HG02678 (cell line): ENCODE data around the gene DOC2B.
"Not testable (repeated sequence)": the region's sequence is repeated elsewhere in the genome, so short reads cannot be mapped to it uniquely, and the experiment has no call there.

Source experiments
- ATAC-seq: cut with Tn5 transposase; IDR thresholded peaks from one replicate; pipeline ENCODE4 v1.9.1; 2021; ENCODE audit warnings: mild to moderate bottlenecking, moderate library complexity; ENCODE audit not compliant: unreplicated experiment

DOC2B gene

GRCh38 chr17:193426-193810, 12.0 kb upstream of the DOC2B start:
- ATAC-seq, result no peak

GRCh38 chr17:192666-193425, 11.4 kb upstream of the DOC2B start:
- ATAC-seq, result no peak

- ATAC-seq, result no peak
Measured at GRCh38 chr17:189444-189843, 8.0 kb upstream of the DOC2B start.

GRCh38 chr17:187130-187529, 5.7 kb upstream of the DOC2B start:
- ATAC-seq, result no peak

- ATAC-seq, result no peak
Measured at GRCh38 chr17:185445-186138, 4.1 kb upstream of the DOC2B start.

DNA sequence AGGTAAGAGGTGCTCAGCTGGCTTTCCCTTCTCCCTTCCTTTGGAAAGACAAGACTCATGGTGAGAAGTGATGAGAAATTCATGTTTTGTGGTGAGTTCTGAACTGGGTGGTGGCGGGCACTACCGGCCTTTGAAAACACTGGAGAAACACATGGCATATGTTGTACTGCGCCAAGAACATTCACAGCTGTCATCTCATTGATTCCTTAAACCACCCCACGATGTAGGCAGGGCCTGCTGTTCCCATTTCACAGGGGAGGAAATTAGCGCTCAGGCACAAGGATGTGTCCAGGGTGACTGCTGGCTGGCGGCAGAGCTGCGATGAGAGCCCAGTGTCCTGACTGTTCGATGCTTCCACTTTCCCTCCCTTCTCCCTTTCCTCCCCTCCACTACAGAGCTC, 1.6 kb upstream of the DOC2B start:
- ATAC-seq, result no peak

DNA sequence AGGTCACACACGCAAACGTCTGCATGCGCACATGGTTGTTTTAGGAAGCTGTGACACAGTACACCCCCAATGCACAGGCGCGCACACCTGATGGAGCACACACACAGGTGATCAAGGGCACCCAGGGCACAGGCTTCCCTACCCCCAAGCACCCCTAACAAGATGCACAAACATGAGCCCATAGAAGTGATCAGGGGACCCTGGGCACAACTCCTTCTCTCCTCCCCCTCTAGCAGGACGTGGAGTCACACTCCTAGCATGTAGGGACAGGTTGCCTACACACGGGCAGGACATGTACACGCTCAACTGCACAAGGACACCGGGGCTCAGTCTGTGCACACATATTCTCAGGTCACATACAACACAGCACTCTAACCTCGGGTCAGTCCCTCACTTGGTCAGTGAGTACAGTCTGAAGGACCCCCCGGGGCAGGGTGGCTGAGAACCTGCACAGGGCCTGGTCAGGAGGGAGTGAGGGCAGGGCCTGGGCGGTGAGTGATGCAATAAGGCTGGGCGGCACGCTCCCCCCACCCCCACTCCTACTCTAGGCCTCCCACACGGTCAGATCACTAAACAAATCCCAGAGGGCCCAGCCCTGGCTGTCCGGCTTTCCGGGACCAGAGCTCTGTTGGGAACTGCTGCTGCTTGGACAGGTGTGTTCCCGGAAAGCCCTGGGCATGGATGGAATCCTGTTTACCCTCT, 751 bp upstream of the DOC2B start:
- no peak for ATAC-seq

- no peak for ATAC-seq
Measured at GRCh38 chr17:180381-181244, 837 bp downstream of the DOC2B start.

GRCh38 chr17:179781-180380, 1.6 kb downstream of the DOC2B start:
- no peak for ATAC-seq

DNA sequence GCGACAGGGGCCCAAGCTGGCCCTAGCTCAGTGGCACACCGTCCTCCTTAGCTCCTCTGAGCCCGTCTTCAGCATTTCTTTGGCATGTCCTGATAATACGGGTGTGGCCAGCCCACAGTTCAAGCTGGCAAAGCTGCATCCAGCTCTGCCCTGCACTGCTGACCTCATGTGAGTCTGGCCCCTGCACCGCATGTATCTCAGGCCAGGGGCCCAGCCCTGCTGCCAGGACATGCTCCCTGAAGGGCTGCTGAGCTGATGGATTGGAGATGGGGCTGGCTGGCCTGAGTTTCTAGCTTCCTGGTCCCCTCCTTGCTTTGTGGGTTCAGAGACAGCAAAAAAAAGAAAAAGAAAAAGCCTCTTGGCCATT, 2.4 kb downstream of the DOC2B start:
- no peak for ATAC-seq

GRCh38 chr17:178292-179065, 3.0 kb downstream of the DOC2B start:
- ATAC-seq, result no peak

GRCh38 chr17:177762-178161, 3.7 kb downstream of the DOC2B start:
- ATAC-seq, result no peak

GRCh38 chr17:177155-177554, 4.3 kb downstream of the DOC2B start:
- no peak for ATAC-seq

DNA sequence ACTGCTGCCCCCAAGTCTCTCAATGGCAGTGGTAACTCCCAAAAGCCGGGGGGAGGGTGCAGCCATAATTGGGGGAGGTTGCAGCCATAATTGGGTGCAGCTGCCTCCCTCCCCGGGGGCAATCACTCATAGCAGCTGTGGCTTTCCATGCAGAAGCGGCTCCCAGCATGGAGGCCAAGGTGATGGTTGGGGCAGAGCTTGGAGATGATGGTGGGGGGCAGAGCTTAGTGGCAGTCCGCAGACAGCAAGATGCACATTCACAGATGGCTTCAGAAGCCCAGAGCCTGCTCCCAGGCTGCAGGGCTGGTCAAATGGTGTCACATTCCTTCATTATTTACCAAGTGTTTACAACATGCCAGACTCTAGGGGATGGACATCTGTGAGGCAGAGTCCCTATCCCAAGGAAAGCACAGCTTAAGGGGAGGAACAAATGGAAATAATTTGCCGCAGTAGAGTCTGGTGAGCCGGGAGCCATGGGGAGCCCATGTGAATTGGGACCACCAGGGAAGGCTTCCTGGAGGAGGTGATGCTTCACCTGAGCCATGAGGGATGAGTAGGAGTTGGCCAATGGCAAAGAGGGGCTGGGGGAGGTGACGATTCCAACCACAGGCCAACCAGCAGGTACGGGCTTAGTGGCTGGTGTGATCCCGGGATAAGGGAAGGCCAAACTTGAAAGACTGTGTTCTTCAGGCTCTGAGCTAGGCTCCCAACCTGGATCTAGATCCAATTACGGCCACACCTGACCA, 8.1 kb downstream of the DOC2B start:
- no peak for ATAC-seq

- ATAC-seq, result no peak
Measured at GRCh38 chr17:172401-172800, 9.0 kb downstream of the DOC2B start.

- no peak for ATAC-seq
Measured at GRCh38 chr17:171871-172270, 9.6 kb downstream of the DOC2B start.

- no peak for ATAC-seq
Measured at GRCh38 chr17:170130-170670, 11.2 kb downstream of the DOC2B start.

GRCh38 chr17:168614-169013, 12.8 kb downstream of the DOC2B start:
- not testable (repeated sequence) for ATAC-seq

- ATAC-seq, result no peak
Measured at GRCh38 chr17:165939-166338, 15.5 kb downstream of the DOC2B start.
